OCI-LY1 (cell line): ENCODE data around the gene SERPINB12.

Source experiments
- CTCF ChIP-seq: fragments of 200-600 bp; sonication (generic), shearing (Covaris generic); IDR thresholded peaks from 2 replicates; pipeline ENCODE4 v1.5.1; 2017; ENCODE audit warnings: mild to moderate bottlenecking, antibody characterized with exemption, low read length, moderate library complexity, mixed read lengths
- EZH2 ChIP-seq: fragments of 200-600 bp; sonication (generic), shearing (Covaris generic); IDR thresholded peaks from 2 replicates; pipeline ENCODE4 v1.8.0; 2017; ENCODE audit warnings: borderline replicate concordance, mixed run types, mild to moderate bottlenecking, antibody characterized with exemption, low read length, moderate library complexity, mixed read lengths

- no peak for TF ChIP-seq CTCF
- no peak for TF ChIP-seq EZH2
Observed at GRCh38 chr18:63591725-63592124, 49.6 kb downstream of the SERPINB12 start.
